Activated CD4-positive, alpha-beta T cell treated with anti-CD3 and anti-CD28 coated beads, Interleukin-2, amount 50 U/mL, for 1 hour (primary cell): ENCODE data around the gene GPATCH2.

ENCODE experiments used
- DNase-seq: peaks from one replicate; pipeline ENCODE4 v3.0.0-alpha.2; 2020

The GPATCH2 gene

DNA sequence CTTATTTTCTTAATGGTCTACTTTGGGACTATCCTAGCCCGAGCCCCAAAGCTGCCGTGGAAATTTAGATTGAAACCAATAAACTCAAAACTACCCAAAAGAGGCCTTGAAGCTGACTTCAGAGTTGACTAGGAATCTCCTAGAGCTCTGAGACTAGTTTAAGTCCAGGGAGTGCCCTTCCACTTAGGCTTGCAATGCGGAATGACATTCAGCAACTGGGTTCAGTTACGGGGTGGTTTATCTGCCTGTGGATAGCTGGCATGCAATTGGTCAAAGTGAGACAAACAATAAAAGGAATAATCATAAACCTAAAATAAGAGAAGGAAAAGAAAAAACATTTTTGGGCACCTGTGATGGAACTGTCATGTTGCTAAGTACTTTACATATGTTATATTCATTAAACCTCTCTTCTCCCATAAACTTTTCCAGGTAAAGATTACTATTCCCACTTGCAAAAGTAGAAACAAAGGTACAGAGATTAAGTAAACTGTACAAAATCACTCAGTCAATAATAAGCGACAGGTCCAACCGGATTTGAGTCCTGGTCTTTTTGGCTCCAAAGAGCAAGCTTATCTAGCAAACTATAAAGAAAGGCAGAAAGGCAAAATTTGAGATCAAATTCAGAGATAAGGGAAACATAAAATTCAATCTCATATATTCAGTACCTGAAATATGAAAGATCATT lies 56.5 kb downstream of the GPATCH2 start:
- DNase-seq: no peak

DNA sequence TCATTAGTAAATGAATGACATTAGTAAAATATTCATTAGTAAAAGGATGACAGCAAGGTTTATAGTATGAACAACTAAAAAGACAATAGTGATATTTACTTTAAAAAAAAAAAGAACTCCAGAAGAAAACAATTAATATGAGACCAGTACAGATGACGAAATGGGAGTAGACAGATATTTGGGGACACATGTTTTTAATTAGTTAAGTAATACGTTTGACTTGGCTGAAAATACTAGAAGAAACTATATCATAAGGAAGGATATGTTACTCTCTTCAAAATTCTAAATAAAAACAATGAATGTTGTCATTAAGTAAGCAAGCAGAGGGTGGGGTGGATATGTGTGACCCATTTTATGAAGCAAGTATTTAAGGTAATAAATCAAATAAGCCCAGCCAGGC lies 61.9 kb downstream of the GPATCH2 start:
- DNase-seq: no peak

DNA sequence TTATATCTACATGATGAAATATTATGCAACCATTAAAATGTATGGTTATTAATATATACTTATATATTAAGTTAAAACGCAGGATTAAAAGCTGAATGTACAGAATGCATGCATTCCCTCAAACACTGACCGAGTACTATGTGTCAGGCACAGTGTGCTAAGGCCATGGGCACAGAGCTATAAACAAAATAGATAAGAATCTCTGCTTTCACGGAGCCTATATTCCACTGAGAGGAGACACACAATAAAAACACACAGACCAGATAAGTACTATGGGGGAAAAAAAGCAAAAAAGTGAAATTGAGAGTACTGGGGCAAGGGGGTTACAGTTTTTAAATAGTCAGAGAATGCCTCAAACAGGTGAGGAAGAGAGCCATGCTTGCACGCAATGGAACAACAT lies 62.7 kb downstream of the GPATCH2 start:
- DNase-seq: no peak

DNA sequence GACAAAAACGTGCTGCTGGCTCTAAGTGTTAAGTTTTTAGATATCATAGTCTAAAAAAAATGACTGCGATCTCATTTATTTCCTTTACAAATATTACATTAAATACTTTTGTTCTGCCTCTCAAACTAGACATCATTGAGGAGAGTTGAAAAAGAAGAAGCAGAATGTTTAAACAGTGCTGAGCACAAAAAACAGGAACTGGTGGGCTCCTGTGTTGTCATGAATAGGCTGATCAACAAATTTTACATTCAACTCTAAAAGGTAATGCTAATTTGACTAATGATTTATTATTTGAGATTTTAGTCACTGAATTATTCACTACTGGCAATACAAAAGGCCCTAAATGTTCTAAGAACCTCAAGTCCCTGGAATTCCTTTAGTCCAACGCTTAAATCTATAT lies 66.1 kb downstream of the GPATCH2 start:
- no peak for DNase-seq

DNA sequence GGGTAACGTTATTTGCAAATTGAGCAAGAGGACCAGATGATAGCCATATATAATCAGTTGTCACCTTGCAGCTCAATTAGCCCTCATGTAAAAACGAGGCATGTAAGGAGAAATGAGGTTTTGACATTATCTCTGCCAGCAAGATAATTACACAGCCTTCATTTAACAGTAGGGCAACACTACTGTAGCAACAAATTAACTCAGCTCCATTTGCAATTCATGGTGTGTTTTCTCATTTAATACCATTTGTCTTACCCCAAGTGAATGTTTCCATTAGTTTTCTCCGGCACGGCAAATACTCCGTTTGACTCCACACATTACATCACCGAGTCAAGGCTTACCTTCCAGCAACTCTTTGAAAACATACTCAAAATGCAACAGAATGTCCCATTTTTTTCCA lies 66.7 kb downstream of the GPATCH2 start:
- no peak for DNase-seq

DNA sequence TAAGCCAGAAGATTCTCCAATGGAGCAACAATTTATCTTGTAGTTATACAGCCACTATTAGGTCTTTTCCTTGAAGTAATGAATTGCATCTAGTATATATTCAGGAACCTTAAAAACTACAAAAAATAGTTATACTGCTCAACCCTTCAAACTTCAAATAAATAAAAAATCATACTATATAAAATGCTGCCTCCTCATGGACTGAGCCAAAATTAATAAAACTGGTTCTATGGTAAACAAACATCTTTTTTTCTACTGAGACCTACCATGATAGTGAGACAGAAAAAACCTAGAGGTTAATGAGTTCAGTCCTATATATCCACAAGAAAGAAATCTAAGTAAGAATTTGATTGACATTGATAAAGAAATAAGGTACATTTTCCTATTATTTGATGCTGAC lies 67.7 kb downstream of the GPATCH2 start:
- DNase-seq: no peak

DNA sequence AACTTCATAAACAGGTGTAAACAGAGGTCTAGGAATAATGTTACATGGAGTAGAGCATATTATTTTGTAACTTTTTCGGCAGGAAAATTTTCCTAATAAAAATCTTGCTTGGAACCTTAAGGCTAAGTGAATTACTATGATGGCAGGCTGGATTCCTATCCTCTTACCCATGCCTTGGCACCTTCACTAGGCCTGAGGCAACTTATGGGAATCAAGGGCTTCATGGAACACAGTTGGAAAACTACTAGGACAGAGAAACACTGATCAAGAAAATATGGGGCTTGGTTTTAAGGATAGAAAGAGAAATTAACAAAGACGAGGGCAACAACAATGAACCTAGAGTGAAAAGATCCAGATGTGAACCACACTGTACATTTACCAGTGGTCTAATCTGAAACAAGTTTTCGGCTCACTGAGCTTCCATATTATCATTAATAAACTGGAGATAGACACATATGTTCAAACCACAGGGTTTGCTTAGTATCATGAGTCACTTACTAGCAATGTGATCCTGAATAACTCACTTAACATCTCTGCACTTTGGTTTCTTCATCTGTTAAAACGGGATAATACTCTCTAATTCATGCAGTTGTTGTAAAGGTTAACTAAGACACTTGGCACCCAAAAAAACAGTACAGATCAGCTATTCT lies 68.5 kb downstream of the GPATCH2 start:
- DNase-seq: no peak

DNA sequence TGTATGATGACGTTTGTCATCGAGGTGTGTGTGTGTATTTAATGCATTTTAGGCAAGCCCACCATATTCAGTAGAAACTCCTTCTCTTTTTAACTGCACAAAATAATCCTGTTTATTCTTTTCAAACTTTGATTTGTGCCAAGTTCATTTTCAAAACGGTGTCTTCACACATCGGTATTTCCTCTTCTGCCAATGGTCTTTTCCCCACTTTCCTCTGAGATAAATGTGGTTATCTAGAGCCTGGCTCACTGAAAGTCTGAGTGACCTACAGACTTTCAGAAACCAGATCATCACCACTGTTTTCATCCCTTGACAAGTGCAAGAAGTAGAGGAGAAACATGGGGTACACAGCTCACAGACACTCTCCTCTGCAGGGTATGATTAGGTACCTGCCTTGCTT lies 69.4 kb downstream of the GPATCH2 start:
- no peak for DNase-seq

DNA sequence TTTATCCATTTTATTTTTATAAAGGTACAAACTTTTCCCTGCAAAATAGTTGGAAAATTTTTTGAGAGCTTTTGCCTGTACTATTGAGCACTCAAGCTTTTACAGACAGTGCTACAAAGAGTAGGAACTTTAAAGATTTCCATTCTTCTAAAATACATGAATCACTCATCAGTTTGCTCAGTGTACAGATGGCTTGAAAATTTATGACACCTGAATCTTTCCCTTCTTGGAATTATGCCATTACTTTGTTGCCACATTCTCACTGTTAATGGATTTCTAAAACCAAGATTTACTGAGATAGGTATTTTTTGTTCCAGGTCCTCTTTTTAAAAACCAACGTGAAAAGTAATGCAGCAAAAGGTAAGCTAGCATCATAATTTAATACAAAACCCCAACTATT lies 76.0 kb downstream of the GPATCH2 start:
- DNase-seq: no peak

DNA sequence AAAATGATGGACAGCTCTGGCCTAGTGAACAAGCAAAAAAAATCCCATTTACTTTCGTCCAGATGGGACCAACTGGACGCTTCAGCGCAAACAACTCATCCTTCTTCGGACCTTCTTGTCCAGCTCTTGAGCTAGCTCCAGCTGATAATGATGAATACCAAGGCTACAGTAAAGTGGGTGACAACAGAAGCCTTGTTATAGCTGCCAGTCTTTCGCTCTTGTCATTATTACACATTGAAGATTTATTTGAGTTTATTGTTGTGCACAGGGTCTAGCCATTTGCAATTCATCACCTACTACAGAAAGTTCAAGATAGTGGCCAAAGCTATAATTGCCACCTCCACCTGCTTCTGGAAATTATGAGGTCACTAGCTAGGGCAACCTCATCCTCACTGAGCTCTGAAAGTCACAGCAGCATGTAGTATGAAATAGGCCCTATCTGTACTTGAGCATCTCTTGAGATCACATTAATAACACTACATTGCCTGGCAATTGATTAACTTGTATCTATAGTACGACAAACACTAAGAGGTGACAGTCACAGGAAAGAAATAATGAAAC lies 76.9 kb downstream of the GPATCH2 start:
- DNase-seq: no peak

DNA sequence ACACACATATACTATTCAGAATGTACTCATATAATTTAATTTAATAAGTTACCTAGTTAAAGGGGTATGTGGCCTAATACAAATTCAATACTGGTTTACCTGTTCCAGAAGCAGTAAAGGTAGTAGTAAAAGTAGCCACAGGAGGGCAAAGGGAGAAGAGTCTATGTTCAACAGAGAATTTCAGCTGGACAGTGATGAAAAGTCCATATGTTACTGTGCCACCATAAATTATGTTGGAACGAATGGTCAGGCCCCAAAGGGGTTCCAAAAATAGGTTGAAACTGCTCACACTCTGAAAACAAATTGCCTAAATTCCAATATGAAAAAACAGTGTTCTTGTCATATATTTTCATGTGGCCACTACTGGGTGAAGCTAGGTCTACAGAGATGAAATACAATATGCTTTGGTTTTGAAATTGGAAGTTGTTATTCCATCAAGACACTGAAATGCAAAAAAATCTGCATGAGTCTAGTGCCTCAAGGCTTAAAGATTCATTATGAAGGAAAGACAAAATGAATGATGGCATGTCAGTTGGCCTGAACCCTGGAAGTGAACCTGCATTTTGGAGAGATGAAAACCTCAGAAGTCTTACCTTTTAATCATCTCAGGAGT lies 78.4 kb downstream of the GPATCH2 start:
- DNase-seq: no peak

DNA sequence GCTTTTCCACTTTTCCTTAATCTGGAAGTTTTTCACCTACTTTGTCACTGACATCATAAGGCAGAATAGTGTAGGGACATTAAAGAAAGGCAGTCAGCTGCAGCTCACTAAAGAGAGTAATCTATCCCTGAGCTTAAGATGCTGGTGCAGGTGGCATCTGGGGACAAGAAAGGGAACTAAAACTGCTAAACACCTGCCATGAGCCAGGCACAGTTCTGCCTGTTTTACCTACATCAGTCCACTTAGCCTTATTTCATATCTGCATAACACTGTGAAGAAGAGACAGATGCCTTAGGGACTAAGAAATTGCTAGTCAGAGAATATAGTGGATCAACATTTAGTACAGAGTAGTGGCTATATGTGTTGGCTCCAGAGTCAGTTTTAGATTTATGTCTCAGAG lies 88.1 kb downstream of the GPATCH2 start:
- no peak for DNase-seq

DNA sequence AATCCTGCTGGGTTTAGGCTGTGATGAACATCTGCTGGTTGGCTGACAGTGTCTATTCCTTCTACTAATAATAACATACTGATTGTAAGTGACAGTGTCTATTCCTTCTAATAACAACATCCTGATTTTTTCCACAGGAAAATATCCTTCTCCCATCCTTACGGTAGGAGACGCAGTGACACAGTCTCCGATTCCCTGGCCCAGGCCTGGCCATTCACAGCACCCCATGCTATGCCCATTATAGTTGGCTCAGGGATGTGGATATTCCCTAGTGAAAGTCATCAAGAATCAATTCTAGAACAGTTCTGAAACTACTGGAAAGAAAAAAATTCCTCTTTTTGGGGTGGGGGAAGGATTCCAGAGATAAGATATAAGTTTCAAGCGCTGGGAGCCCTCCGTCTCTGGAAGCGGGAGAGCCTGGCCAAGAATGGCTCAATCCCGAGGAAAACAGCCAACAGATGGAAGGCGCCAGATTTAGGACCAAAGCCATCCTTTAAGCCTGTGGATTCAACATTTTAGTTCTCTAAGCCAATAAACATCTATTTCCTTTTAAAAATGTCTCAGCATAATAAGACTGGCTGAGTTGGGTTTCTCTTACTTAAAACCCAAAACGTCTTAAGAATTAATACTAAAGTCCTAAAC lies 88.6 kb downstream of the GPATCH2 start:
- DNase-seq: no peak

DNA sequence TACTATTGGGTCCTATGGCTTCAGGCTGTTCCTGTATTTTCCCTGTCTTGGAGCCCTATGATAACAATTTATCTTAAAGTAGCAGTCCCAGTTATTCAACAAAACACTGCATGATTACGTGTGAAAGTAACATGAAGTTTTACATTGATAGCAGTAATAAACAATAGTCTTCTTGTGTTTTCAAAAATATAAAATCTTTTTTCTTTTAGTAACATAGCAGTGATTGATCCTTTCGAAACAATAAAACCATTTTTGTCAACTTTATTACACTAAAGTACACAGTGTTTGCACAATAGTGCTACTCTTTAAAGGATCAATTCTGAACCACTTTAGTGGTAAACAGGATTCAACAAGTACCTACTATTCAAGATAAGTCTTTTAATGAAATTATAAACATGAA lies 90.6 kb downstream of the GPATCH2 start:
- no peak for DNase-seq

DNA sequence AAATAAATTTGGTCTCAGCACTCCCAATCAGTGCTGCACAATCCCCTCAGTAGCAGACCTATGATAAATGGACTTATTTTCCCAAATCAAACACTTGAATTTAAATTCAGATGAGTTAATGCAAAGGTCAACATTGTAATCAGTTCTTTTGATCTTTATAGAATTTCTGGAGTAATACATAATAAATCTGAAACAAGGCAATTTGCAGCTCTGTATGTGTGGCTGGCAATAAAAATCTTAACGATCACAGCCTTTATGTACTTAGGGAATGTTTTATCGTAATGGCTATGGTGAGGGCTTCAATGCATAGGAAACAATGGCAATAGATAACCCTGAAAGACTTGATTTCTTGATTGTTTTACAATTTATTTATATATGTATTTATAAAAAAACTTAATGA lies 91.4 kb downstream of the GPATCH2 start:
- no peak for DNase-seq

DNA sequence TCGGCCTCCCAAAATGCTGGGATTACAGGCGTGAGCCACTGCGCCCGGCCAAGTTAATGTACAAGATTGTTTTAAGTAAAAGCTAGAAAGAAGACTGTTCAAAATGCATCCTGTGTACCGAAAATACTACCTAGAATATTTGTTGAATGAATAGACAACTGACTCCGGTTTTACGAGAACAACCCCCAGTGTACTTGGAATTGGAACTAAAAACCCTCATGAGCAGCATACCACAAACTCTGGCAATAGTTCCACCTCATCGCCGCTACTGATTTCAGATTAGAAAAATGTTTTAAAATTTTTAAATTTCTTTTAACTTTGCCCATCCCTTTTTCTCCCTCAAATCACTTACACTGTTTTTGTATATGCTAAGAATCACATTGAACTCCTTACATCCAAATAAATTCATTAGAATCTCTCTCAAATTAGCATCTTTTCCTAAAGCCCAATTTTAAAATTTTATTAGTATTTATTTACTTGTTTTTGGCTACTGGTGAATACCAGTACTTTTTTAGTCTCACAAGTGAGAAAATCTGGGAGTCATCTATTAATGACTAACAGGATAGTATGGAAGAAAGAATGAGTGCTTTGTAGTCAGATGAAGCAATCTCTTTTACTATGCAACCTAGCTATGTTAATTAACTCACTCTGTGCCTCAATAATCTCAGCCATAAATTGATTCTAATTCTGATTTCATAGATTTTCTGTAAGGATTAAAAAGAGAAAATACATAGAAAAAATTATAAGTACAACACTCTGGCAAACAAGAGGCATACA lies 95.1 kb downstream of the GPATCH2 start:
- DNase-seq: no peak

DNA sequence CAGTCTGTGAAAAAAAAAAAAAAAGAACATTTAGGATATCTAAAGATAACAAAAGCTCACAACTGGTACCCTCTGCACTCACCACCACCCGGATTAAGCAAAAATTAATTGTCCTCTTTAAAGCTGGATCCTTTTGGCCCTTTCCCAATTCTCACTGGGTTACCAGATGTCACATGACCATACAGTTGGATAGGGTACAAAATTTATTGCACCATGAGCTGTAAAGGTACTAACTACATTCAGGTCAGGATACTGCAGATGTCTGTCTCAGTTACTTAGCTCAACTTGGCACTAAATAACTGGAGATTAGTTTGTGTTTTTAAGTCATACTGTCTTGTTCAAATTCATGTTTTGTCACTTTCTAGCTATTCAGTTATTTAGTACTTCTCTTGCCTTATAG lies 96.3 kb downstream of the GPATCH2 start:
- no peak for DNase-seq

DNA sequence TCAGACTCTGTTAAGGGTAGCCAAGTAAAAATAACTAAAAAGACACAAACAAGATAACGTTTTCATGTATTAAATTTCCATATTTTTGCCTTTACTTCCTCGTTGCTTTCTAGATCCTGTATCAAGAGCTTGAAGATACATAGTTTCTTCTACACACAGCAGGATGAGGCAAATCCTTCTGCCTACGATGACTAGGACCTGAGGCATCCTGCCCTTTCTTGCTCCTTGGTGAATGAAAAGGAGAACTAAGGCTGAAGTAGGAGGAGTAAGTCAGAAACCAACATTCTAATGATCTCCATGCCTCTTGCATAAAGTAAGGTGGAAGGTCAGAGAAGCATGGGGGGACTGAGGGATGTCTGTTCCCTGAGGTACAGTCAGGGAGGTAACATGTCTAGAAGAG lies 102.6 kb downstream of the GPATCH2 start:
- DNase-seq: no peak

DNA sequence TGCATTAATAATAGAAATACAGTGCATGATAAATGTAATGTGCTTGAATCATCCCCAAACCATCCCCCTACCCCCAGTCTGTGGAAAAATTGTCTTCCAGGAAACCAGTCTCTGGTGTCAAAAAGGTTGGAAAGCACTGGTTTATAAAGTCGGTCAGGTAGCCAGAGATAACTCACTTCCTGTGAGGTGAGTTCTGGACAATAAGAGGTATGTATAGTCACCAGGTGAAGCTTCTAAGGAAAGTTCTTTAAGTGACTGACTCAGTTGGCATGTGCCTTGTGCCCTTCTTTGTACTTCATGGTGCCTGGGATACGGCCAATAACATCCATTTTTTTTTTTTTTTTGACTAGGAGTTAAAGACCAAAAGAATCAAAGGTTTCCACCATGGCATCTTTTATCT lies 103.7 kb downstream of the GPATCH2 start:
- DNase-seq: no peak

DNA sequence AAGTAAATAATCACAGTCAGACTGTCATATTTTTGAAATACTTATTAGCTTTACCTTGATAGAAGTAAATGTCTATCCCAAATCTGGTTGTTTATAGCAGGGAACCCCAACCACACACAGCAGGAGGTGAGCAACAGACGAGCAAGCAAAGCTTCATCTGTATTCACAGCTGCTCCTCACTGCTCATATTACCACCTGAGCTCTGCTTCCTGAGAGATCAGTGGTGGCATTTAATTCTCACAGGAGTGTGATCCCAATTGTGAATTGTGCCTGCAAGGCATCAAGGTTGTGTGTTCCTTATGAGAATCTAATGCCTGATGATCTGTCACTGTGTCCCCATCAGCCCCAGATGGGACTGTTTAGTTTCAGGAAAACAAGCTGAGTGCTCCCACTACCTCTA lies 104.3 kb downstream of the GPATCH2 start:
- DNase-seq: no peak

DNA sequence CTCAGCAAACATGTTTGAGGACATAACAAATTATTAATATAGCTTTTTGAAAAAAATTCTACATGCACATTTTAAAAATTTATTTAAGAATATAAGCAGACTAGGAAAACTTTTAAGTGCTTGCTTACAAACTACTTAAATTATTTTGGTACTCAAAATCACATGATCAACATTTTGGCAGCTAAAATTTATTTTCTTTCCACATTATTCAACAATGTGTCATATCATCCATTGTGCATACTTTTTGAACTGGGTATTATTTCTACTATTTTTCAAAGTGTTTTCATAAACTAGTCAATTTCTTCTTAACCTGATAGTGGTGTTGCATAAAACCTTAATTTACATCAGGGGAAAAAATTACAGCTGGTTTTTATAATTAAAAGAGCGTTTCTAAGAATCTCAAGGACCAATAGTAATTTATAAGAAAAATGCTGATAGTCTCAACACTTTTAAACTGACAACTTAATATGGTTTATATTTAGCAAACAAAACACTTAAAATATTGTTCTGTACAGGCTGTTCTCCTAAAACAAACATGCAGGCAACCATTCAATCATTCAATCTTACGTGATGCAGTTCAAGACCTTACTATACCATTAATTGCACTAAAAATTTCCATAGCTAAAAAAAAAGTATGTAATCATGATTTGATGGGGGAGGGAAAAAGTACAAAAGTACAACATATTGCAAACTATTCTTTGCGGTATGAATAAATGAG lies 105.0 kb downstream of the GPATCH2 start:
- no peak for DNase-seq

DNA sequence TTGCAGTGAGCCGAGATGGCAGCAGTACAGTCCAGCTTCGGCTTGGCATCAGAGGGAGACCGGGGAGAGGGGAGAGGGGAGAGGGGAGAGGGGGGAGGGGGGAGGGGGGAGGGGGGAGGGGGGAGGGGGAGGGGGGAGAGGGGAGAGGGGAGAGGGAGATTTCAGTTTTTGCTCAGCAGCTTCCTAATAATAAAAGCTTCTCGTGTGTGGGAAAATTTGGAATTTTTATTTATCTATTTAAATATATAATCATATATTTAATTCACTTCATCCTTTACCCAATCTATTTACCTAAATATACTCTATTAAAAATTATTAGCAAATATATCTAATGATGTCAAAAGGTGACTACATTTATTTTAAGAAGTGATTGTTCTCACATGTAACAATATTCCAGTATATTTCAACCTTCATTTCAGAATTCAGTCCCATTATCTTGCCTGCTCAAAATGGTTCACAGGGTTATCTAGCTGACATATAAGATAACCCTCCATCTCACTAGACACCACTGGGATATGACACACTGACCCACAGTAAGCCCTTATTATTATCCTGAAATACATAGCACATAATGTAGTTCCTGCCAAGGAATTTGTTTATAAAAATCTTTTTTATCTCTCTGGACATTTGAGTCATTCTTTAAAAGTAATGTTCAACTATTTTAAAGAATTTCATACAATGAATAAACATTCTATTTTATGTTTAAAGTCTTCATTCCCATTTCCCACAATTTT lies 105.9 kb downstream of the GPATCH2 start:
- DNase-seq: no peak
